ENCODE measurements around the gene HOXD4.

Gene HOXD4

GRCh38 chr2:176129813-176130146, 21.6 kb upstream of the HOXD4 start:
- Mint-ChIP-seq H3K4me1 (peaks cover 63% of the 10 kb centered on the region), H3K27me3 (ENCODE audit: low read depth, poor library complexity) (peaks cover 5% of the 10 kb centered on the region), H3K4me3 (peak overlapping the region; percentile 95), H3K36me3 (ENCODE audit: low read depth) (peaks cover 12% of the 10 kb centered on the region), H3K9me3 (no peaks in the 10 kb centered on the region), H3K27ac (peak overlapping the region; percentile 86)
- DNase-seq: no peak
- no peak for TF ChIP-seq CTCF (IDR thresholded peaks at IDR 0.05)

- peaks cover 63% of the 10 kb centered on the region for H3K4me1 Mint-ChIP-seq
- peak; percentile 89 for DNase-seq
- H3K36me3 Mint-ChIP-seq (ENCODE audit: low read depth): peaks cover 9% of the 10 kb centered on the region
- peak overlapping the region; percentile 100 for H3K4me3 Mint-ChIP-seq
- peak overlapping the region; percentile 100 for H3K27ac Mint-ChIP-seq
- TF ChIP-seq CTCF (IDR thresholded peaks at IDR 0.05): no peak
- no peaks in the 10 kb centered on the region for H3K9me3 Mint-ChIP-seq
- peaks cover 6% of the 10 kb centered on the region for H3K27me3 Mint-ChIP-seq (ENCODE audit: low read depth, poor library complexity)
These were observed 21.0 kb upstream of the HOXD4 start for GRCh38 chr2:176130147-176130956.

GRCh38 chr2:176130957-176131847, 20.1 kb upstream of the HOXD4 start:
- peaks cover 58% of the 10 kb centered on the region for H3K4me1 Mint-ChIP-seq
- H3K9me3 Mint-ChIP-seq: no peaks in the 10 kb centered on the region
- peaks cover 14% of the 10 kb centered on the region for H3K27me3 Mint-ChIP-seq (ENCODE audit: low read depth, poor library complexity)
- peak overlapping the region; percentile 100 for H3K4me3 Mint-ChIP-seq
- DNase-seq: no peak
- peaks cover 9% of the 10 kb centered on the region for H3K36me3 Mint-ChIP-seq (ENCODE audit: low read depth)
- no peak for TF ChIP-seq CTCF (IDR thresholded peaks at IDR 0.05)
- H3K27ac Mint-ChIP-seq: peak overlapping the region; percentile 100

GRCh38 chr2:176131848-176132158, 19.5 kb upstream of the HOXD4 start:
- Mint-ChIP-seq H3K4me1 (peaks cover 52% of the 10 kb centered on the region), H3K27me3 (ENCODE audit: low read depth, poor library complexity) (peaks cover 15% of the 10 kb centered on the region), H3K9me3 (no peaks in the 10 kb centered on the region), H3K4me3 (peak overlapping the region; percentile 100), H3K27ac (peak overlapping the region; percentile 100), H3K36me3 (ENCODE audit: low read depth) (peaks cover 9% of the 10 kb centered on the region)
- no peak for TF ChIP-seq CTCF (IDR thresholded peaks at IDR 0.05)
- DNase-seq: no peak

- H3K4me3 Mint-ChIP-seq: peak overlapping the region; percentile 100
- no peak for DNase-seq
- H3K9me3 Mint-ChIP-seq: no peaks in the 10 kb centered on the region
- H3K36me3 Mint-ChIP-seq (ENCODE audit: low read depth): peaks cover 13% of the 10 kb centered on the region
- peaks cover 45% of the 10 kb centered on the region for H3K4me1 Mint-ChIP-seq
- no peak for TF ChIP-seq CTCF (IDR thresholded peaks at IDR 0.05)
- peak overlapping the region; percentile 100 for H3K27ac Mint-ChIP-seq
- peaks cover 15% of the 10 kb centered on the region for H3K27me3 Mint-ChIP-seq (ENCODE audit: low read depth, poor library complexity)
These were observed 18.9 kb upstream of the HOXD4 start for GRCh38 chr2:176132205-176133171.
